ENCODE results near the gene CGB1. TPM values are rescaled to one million over a fixed set of nuclear protein-coding genes. Genes with fewer than 3 reads are reported as not detected.
"Not testable (repeated sequence)": the region's sequence is repeated elsewhere in the genome, so short reads cannot be mapped to it uniquely, and the experiment has no call there.

The CGB1 gene
- polyA plus RNA-seq (ENCODE audit: insufficient read length): not detected
- long read RNA-seq, donor 1: 0 reads
- long read RNA-seq, donor 2: 0 reads
- long read RNA-seq, donor 3: 0 reads
- long read RNA-seq, donor 4: 0 reads
- long read RNA-seq, donor 5: 0 reads
- long read RNA-seq, donor 6: 0 reads
- long read RNA-seq, donor 7: 0 reads
- long read RNA-seq, donor 8: 0 reads

DNA sequence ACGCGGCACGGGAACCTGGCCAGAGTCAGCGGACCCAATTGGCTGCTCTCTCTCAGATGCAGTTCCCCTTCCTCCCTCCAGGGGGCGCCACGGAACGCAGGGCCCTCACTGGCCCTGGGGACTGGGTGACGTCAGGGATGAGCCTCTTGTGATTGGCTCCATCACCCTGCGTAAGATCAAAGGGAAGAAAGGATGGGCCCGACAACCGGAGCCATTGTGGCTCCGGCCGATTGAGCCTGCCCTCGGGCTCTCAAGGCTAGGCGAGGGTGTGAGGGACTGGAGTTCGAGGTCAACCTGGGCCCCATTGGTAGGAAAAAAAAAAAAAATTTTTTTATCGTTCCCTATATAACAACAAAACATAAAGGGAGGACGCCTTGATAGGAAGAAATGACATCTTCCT lies at the start of gene CGB1:
CGB1 (minus strand) TSS at position 81 of the 400 bp plus-strand sequence. CDS start 184 bp downstream, outside the sequence.
- not testable (repeated sequence) for DNase-seq

DNA sequence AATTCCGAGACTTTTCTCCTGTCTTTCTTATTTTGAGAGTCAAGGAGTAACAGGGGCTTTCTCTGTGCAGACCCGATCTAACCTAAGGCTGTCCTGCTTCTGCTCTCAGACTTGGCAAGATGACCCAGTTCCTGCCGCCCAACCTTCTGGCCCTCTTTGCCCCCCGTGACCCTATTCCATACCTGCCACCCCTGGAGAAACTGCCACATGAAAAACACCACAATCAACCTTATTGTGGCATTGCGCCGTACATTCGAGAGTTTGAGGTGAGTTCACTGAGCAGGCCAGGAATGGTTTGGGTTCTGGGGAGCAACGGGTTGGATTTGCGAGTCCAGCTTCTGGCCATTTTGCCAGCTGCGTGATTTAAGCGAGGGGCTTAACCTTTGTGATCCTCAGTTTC lies 49.6 kb upstream of the CGB1 start:
- DNase-seq: no peak

GRCh38 chr19:49085868-49086232 lies 49.2 kb upstream of the CGB1 start:
- no peak for DNase-seq

DNA sequence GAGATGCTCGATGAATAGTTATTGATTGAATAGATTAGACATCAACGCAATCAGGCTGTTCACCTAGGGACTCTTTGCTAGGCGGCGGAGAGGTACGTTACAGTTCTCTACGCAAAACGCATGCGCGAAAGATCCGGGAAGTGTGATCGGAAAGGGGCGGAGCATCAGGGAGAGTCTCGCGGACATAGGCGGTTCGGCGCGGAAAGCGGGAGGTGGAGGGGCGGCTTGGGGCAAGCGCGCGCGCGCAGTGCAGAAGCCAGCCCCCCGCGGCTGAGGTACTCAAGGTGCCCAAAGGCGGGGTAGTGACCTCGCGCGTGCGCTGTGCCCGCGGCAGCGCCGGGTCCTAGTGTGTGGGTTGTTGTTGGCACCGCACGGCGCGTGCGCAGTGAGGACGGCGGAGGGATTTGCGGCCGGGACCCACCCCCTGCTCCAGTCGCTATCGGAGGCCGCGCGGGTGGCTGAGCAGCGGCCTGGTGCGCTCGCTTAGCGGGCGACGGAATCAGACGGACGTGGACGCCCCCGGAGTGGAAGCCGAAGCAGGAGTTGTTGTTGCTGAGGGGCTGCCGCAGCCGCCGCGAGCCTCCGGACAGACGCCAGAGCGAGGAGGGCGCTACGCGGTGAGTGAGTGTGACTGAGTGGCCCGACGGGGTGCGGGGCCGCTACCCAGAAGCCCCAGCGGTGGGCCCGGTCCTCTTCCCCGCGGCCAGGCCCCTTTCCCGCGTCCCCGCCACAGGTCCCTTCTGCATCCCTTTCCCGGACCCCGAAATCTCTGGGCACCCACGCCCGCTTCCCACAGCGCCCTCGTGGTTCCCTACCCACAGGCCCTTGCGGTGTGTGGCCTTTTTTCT lies 48.5 kb upstream of the CGB1 start, which contains the start of gene SNRNP70:
SNRNP70 (plus strand) TSS at position 432 of the 848 bp plus-strand sequence. CDS start 964 bp downstream, outside the sequence.
- peak; percentile 99 for DNase-seq

DNA sequence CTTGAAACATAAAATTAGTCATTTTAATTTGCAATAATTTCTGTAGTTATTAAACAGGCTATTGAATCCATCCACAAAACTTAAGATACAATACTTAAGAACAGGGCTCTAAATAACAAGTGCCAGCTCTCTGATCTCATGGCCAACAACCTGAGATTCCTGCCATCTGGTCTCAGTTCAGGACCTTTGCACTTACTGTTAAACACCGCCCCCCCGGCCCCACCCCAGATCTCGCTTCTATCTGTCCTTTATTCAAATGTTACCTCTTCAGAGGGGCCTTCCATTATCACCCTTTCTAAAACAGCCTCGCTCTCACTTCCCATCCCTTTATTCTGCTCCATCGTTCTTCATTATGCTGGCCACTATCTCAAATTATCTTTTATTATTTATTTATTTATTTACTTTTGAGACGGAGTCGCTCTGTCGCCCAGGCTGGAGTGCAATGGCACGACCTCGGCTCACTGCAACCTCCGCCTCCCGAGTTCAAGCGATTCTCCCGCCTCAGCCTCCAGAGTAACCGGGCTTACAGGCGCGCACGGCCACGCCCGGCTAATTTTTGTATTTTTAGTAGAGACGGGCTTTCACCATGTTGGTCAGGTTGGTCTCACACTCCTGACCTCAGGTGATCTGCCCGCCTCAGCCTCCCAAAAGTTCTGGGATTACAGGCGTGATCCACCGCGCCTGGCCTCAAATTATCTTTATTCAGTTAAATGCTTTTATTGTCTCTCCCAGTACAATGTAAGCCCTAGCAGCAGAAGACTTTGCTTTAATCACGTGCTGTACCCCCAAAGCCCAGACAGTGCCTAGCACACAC lies 47.7 kb upstream of the CGB1 start:
- no peak for DNase-seq

GRCh38 chr19:49081273-49081672 lies 44.6 kb upstream of the CGB1 start:
- DNase-seq: no peak

- no peak for DNase-seq
These were observed 43.7 kb upstream of the CGB1 start for GRCh38 chr19:49080392-49080791.

GRCh38 chr19:49074869-49075268 lies 38.2 kb upstream of the CGB1 start:
- DNase-seq: not testable (repeated sequence)

DNA sequence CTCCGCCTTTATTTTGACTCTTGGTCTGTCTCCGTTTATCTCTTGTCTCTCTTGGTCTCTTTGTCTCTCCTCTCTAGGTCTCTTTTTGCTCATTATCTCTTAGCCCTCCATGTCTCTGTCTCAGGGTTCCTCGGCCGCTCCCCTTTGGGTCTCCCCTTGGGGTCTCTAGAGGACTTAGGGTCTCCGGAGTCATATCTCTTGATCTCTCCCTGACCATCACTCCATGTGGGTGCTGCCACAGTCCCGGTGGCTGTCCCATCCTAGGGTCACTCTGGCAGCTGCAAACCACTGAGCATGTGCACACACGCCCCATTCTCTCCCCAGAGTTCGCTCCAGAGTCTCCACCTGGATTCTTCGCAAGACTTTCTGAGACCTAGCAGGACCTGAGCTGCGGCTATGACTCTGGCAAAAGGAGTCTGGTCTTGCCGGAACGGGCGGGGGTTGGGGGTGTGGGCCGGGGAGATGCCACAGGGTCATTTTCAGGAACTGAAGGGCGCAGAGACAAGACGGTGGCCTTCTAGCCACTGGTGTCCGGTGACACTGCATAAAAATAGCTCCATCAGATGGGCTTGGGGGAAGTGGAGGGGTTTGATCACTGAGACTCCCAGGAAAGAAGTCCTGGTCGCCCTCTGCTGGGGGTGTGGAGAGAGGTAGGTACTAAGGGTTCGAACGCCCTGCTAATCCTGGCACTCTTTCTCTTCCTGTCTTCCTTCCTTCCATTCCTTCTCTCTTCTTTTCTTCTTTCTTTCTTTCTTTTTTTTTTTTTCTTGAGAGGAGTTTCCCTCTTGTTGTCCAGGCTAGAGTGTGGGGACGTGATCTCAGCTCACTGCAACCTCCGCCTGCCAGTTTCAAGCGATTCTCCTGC lies 37.1 kb upstream of the CGB1 start:
- DNase-seq: no peak

GRCh38 chr19:49071860-49072547 lies 35.3 kb upstream of the CGB1 start:
- no peak for DNase-seq

- no peak for DNase-seq
These were observed 33.7 kb upstream of the CGB1 start for GRCh38 chr19:49070416-49070815.

- no peak for DNase-seq
These were observed 32.3 kb upstream of the CGB1 start for GRCh38 chr19:49069026-49069425.

- DNase-seq: no peak
These were observed 30.9 kb upstream of the CGB1 start for GRCh38 chr19:49067554-49067953.

DNA sequence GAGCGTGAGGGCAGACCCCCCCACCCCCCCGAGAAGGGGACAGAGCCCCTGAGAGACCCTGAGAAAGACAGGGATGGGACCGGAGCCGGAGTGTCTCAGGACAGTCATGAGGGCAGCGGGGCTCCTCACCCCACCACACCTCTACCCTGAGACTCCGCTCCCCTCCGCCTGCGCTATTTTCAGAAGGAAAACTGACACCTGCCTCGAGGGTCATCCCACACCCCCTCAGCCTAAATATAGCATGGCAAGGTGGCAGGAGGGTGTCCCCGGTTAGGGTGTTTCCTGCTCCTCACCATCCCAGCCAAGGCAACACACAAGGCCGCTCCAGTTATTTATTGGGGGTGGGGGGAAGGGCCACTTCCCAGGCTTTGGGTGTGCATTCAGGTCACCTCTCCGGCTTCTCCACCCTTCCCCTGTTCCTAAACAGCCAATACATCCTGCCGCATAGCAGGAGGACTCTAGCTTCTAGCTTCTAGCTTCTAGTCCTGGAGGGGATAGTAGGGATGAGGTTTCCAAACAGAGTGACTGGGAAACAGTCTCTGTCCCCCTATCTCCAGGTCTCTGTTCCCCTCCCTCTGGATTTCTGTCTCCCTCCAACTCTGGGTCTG lies 29.3 kb upstream of the CGB1 start:
- no peak for DNase-seq

- peak; percentile 68 for DNase-seq
These were observed 28.3 kb upstream of the CGB1 start, which contains the start of gene NTF4 for GRCh38 chr19:49064768-49065611. Gene NTF4 (minus strand): TSS chr19:49064818. CDS start chr19:49061997, 2,821 bp downstream.

GRCh38 chr19:49064029-49064629 lies 27.4 kb upstream of the CGB1 start:
- DNase-seq: no peak

DNA sequence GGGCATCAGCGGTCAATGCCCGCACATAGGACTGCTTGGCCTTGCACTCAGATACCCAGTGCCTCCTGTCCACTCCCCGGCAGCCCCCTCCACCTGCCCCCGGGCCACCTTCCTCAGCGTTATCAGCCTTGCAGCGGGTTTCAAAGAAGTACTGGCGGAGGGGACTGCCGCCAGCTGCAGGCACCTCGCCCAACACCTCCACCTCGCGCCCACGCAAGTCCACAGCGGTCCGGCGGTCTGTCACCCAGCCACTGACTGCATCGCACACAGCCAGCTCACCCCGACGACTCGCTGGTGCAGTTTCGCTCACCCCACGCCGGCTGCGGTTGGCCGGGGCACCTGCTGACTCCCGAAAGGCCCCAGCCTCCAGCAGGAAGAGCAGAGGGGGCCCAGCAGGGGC lies 24.8 kb upstream of the CGB1 start:
- no peak for DNase-seq

GRCh38 chr19:49061000-49061399 lies 24.3 kb upstream of the CGB1 start:
- DNase-seq: no peak

GRCh38 chr19:49059053-49059452 lies 22.4 kb upstream of the CGB1 start:
- DNase-seq: no peak
